Measurements from ENCODE around the gene EVA1A.

EVA1A gene

GRCh38 chr2:75524276-75524911, 36.3 kb downstream of the EVA1A start:
- H3K27me3 Mint-ChIP-seq = peaks cover 24% of the 10 kb centered on the region
- H3K36me3 Mint-ChIP-seq (ENCODE audit: low read depth) = no peaks in the 10 kb centered on the region
- H3K27ac Mint-ChIP-seq = no peak overlapping the region
- no peak overlapping the region for H3K4me3 Mint-ChIP-seq
- H3K9me3 Mint-ChIP-seq = no peaks in the 10 kb centered on the region
- H3K4me1 Mint-ChIP-seq (ENCODE audit: low read depth) = no peaks in the 10 kb centered on the region

GRCh38 chr2:75523313-75524275, 37.1 kb downstream of the EVA1A start:
- no peak overlapping the region for H3K4me3 Mint-ChIP-seq
- H3K27ac Mint-ChIP-seq = no peak overlapping the region
- no peaks in the 10 kb centered on the region for H3K4me1 Mint-ChIP-seq (ENCODE audit: low read depth)
- H3K36me3 Mint-ChIP-seq (ENCODE audit: low read depth) = no peaks in the 10 kb centered on the region
- H3K9me3 Mint-ChIP-seq = no peaks in the 10 kb centered on the region
- peaks cover 19% of the 10 kb centered on the region for H3K27me3 Mint-ChIP-seq

GRCh38 chr2:75522543-75523312, 38.0 kb downstream of the EVA1A start:
- peaks cover 19% of the 10 kb centered on the region for H3K27me3 Mint-ChIP-seq
- H3K9me3 Mint-ChIP-seq = no peaks in the 10 kb centered on the region
- no peaks in the 10 kb centered on the region for H3K4me1 Mint-ChIP-seq (ENCODE audit: low read depth)
- H3K4me3 Mint-ChIP-seq = no peak overlapping the region
- no peaks in the 10 kb centered on the region for H3K36me3 Mint-ChIP-seq (ENCODE audit: low read depth)
- no peak overlapping the region for H3K27ac Mint-ChIP-seq

GRCh38 chr2:75521225-75521872, 39.4 kb downstream of the EVA1A start:
- no peaks in the 10 kb centered on the region for H3K4me1 Mint-ChIP-seq (ENCODE audit: low read depth)

GRCh38 chr2:75519843-75520242, 40.9 kb downstream of the EVA1A start:
- Mint-ChIP-seq H3K27me3 (peaks cover 15% of the 10 kb centered on the region), H3K4me1 (ENCODE audit: low read depth) (no peaks in the 10 kb centered on the region), H3K36me3 (ENCODE audit: low read depth) (no peaks in the 10 kb centered on the region), H3K9me3 (no peaks in the 10 kb centered on the region), H3K27ac (no peak overlapping the region), H3K4me3 (no peak overlapping the region)

More at GRCh38 chr2:75521225-75521872, 39.4 kb downstream of the EVA1A start:
- no peak overlapping the region for H3K27ac Mint-ChIP-seq
- no peaks in the 10 kb centered on the region for H3K9me3 Mint-ChIP-seq
- H3K27me3 Mint-ChIP-seq = peaks cover 16% of the 10 kb centered on the region
- H3K4me3 Mint-ChIP-seq = no peak overlapping the region
- H3K36me3 Mint-ChIP-seq (ENCODE audit: low read depth) = no peaks in the 10 kb centered on the region

GRCh38 chr2:75518638-75519465, 41.9 kb downstream of the EVA1A start:
- Mint-ChIP-seq H3K9me3 (no peaks in the 10 kb centered on the region), H3K4me1 (ENCODE audit: low read depth) (no peaks in the 10 kb centered on the region), H3K27ac (no peak overlapping the region), H3K36me3 (ENCODE audit: low read depth) (no peaks in the 10 kb centered on the region), H3K27me3 (peaks cover 15% of the 10 kb centered on the region), H3K4me3 (no peak overlapping the region)

- no peaks in the 10 kb centered on the region for H3K36me3 Mint-ChIP-seq (ENCODE audit: low read depth)
- H3K27ac Mint-ChIP-seq = no peak overlapping the region
- H3K4me3 Mint-ChIP-seq = no peak overlapping the region
- no peaks in the 10 kb centered on the region for H3K4me1 Mint-ChIP-seq (ENCODE audit: low read depth)
- peaks cover 5% of the 10 kb centered on the region for H3K9me3 Mint-ChIP-seq
- peaks cover 11% of the 10 kb centered on the region for H3K27me3 Mint-ChIP-seq
Observed at GRCh38 chr2:75517547-75518230, 43.0 kb downstream of the EVA1A start.

- Mint-ChIP-seq H3K4me3 (no peak overlapping the region), H3K27ac (no peak overlapping the region), H3K4me1 (ENCODE audit: low read depth) (no peaks in the 10 kb centered on the region), H3K27me3 (peaks cover 15% of the 10 kb centered on the region), H3K9me3 (peaks cover 16% of the 10 kb centered on the region), H3K36me3 (ENCODE audit: low read depth) (no peaks in the 10 kb centered on the region)
Observed at GRCh38 chr2:75516378-75517360, 44.1 kb downstream of the EVA1A start.

GRCh38 chr2:75515584-75516368, 45.0 kb downstream of the EVA1A start:
- Mint-ChIP-seq H3K9me3 (peaks cover 19% of the 10 kb centered on the region), H3K4me1 (ENCODE audit: low read depth) (no peaks in the 10 kb centered on the region), H3K36me3 (ENCODE audit: low read depth) (no peaks in the 10 kb centered on the region), H3K4me3 (no peak overlapping the region), H3K27me3 (peaks cover 15% of the 10 kb centered on the region), H3K27ac (no peak overlapping the region)

- no peak overlapping the region for H3K27ac Mint-ChIP-seq
- no peaks in the 10 kb centered on the region for H3K4me1 Mint-ChIP-seq (ENCODE audit: low read depth)
- peaks cover 16% of the 10 kb centered on the region for H3K27me3 Mint-ChIP-seq
- H3K36me3 Mint-ChIP-seq (ENCODE audit: low read depth) = no peaks in the 10 kb centered on the region
- peaks cover 24% of the 10 kb centered on the region for H3K9me3 Mint-ChIP-seq
- H3K4me3 Mint-ChIP-seq = no peak overlapping the region
Observed at GRCh38 chr2:75513616-75514170, 47.0 kb downstream of the EVA1A start.

- Mint-ChIP-seq H3K9me3 (peaks cover 26% of the 10 kb centered on the region), H3K27ac (no peak overlapping the region), H3K36me3 (ENCODE audit: low read depth) (no peaks in the 10 kb centered on the region), H3K4me3 (no peak overlapping the region), H3K27me3 (peaks cover 16% of the 10 kb centered on the region), H3K4me1 (ENCODE audit: low read depth) (no peaks in the 10 kb centered on the region)
Observed at GRCh38 chr2:75512455-75513212, 48.1 kb downstream of the EVA1A start.
